HG03135 (cell line): Measurements from ENCODE around the gene PLEKHA8.

Source experiments
- ATAC-seq: cut with Tn5 transposase; IDR thresholded peaks from one replicate; pipeline ENCODE4 v1.9.1; 2021; ENCODE audit warnings: mild to moderate bottlenecking, moderate library complexity; ENCODE audit not compliant: unreplicated experiment

The PLEKHA8 gene

DNA sequence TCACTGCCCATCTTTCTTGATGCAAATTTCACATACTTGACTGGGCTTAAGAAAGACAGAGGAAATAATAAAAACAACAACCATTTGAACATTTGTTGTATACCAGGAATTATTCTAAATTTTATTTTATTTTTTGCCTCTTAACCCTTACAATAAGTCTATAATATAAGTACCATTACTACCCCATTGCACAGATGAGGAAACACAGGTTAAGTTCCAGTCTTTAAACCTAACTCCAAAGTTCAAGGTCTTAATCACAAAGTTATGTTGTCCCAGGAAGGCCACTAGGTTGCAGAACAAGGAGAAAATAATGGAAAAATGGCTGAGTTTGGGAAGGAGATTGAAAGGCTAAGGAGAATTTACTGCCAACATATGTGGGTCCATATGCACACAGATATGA, 5.2 kb upstream of the PLEKHA8 start:
- no peak for ATAC-seq

DNA sequence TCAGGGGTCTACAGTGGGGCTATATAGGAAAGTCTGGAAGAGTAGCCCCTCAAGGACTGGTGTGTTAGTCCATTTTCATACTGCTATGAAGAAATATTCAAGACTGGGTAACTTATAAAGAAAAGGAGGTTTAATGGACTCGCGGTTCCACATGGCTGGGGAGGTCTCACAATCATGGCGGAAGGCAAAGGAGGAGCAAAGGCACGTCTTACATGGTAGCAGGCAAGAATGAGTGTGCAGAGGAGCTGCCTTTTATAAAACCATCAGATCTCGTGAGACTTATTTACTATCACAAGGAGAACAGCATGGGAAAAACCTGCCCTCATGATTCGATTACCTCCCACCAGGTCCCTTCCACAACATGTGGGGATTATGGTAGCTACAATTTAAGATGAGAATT, 4.7 kb upstream of the PLEKHA8 start:
- no peak for ATAC-seq

DNA sequence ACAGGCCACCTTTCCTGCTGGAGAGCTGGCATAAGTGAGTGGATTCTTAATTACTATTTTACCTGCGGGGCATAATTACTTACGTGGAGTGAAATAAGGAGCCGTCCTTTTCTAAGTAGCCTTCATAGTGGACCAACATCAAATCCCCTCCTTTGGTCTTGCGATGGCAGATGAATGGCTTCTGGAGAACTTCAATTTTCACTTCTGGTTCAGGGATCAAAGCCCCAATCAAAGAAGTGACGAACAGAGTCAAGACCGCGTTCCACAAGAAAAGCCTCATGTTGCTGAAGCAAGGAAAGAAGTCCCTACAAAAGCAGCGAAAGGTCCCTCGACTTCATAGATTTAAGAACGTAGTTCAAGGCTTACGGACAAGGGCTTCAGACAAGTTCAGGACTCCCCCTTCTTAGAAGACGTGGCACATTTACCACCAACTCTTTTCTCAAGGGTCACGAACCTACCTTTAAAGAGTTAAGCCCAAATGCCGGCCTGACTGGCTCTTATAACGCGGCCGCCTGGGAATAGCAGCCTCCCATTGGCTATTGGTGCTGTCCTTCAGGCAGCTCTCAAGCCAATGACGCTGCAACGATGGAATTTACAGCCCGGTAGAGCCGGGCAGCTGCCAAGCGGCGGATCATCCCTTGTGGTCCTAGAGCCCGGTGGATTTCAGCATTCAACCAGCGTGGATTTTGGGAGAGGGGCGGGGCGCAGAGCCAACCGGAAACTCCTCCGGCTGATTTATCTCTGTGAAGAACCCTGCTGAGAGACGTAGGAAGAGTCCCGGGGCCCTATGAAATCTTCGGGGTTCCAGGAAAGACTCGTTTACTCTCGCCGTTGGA, 1.8 kb upstream of the PLEKHA8 start, which contains the start of gene FKBP14:
Gene FKBP14 (minus strand): TSS at position 474 of the 836 bp plus-strand sequence. CDS start 194 bp downstream, at position 280.
- peak; percentile 76 for ATAC-seq

DNA sequence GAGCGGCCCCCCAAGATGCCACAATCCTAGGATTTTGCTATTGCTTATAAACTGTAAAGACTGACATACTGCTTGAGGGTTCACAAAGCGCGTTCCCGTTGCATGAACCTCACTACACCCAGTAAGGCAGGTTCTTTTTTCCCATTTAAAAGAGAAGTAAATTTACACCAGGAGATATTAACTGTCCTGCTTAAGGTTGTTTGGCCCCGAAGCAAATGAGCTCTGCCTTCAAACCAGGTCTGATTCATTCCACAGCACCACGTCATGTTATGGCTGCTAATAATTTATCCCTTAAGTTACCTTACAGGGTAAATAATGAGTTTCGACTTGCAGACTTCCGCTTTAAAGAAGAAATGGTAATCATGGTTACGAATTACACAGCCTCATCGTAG, 1.2 kb upstream of the PLEKHA8 start:
- ATAC-seq: peak; percentile 29

DNA sequence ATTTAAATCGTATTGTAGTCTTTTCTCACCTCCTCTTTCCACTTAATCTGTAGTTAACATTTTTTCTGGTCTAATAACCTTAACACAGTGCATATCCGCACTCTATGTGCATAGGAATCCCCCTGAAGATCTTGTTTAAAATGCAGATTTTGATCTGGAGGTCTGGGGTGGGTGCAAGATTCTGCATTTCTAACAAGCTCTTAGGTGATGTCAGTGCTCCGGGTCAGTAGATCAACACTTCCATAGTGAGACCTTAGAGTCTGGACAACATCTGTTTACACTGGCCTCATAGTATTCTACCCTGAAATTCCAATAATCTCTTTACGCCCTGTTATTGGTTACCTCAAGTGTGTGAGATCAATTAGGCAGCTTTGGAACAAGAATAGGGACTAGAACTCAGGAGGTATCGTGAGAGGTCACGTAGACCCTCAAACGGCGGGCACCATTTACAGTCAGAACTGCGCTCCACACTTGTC, 434 bp upstream of the PLEKHA8 start:
- ATAC-seq: peak; percentile 1

GRCh38 chr7:30028749-30029635, 780 bp downstream of the PLEKHA8 start:
- ATAC-seq: peak; percentile 22

DNA sequence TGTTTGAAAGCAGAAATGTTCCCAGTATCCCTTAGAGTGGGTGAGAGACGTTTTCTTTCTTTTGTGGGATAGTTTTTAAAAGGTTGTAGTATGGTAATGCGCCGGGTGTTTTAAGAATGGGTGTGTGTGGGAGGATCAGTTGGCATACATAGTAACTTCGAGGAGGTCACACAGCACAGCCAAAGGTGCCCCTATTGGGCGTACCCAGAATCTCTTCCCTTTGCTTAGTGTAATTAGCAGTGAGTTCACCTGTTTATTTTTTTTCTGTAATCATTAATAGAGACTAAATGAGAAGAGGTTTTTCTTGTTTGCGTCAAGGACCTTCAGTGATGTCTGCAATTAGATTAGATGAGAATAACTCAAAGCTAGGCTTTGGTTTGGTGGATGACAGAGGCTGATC, 1.5 kb downstream of the PLEKHA8 start:
- ATAC-seq: no peak

DNA sequence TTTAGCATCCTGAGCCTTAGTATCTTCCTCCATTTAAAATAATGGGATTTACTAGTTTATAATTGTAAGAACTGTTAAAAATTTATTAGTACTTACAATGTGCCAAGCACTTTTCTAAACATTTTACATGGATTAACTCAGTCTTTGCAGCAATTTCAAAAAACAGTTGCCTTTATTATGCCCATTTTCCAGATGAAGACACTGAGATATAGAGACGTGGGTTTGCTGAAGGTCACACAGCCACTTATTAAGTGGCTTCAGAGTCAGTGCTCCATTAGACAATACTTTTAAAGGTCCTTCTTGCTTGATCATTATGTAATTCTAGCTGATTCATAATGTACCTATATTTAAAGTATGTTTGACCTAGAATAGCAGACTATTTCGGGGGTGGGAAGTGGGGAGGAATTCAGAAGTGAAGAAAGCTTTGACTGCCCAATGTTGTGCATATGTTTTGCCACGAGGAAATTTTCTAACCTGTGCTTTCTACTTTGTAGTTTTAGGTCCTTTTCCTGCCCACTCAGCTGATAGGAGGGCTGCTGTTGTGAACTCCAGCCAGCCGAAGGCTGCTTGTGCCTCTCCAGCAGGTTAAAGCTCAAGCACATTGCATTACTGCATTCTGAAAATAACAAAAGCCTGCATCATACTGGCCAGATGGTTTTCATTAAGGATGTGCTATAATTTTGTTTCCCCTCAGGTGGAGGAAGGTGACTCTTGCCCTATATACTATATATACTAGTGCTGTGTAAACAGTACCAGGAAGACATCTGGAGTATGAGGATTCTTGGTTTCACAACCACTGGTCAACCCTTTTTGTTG, 4.3 kb downstream of the PLEKHA8 start:
- no peak for ATAC-seq

DNA sequence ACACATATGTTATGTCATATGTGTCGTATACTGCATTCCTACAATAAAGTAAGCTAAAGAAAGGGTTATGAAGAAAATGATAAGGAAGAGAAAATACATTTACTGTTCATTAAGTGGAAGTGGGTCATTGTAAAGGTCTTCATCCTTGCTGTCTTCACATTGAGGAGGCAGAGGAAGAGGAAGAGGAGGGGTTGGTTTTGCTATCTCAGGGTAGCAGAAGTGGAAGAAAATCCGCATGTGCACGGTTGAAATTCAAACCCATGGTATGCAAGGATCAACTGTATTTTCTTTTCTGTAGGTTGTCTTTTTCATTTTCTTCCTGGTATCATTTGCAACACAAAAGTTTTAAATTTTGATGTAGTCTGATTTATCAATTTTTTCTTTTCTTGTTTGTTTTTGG, 6.3 kb downstream of the PLEKHA8 start:
- ATAC-seq: no peak

DNA sequence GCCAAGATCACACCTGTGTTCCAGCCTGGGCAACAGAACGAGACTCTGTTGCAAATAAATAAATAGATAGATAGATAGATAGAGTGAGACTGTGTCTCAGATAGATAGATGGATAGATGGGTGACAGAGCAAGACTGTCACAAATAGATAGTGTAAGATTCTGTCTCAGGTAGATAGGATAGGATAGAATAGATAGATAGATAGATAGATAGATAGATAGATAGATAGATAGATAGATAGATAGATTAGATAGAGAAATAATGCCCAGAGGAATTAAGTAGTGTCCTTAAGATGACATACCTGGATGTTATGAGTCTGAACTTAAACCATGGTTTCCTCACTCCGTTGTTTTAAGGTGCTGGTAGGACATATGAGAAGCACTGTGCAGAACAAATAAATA, 8.0 kb downstream of the PLEKHA8 start:
- no peak for ATAC-seq

DNA sequence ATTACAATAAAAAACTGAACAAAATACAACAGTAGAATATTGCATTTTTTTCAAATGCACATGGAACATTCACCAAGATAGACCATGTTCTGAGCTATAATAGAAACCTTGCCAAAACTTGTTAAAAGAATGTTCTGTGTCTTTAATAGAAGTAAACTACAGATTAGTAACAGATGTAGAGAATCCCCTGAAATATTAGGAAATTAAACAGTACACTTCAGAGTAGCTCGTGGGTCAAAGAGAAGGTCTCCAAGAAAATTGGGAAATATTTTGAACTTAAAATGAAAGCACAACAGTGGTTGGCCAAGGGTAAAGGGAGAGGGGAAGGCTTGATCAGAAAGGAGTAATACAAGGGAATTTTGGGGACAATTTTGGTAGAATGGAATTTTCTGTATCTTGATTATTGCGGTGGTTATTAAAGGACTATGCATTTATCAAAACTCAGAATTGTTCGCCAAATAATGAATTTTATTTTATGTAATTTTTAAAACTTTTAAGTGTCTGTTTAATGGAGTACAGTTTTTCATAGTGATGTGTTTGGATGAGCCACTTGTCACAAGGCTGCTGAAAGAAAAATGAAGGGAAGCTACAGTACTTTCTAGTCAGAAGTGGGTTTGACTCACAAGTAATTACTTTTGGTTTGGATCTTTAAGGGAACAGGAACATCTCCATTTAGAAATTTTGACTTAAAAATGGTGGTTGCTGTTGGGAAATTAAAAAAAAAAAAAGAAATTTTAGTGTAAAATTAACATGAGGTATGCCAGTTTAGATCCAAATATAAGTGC, 10.2 kb downstream of the PLEKHA8 start:
- no peak for ATAC-seq

GRCh38 chr7:30040938-30041337, 12.7 kb downstream of the PLEKHA8 start:
- ATAC-seq: no peak

GRCh38 chr7:30041526-30042269, 13.5 kb downstream of the PLEKHA8 start:
- no peak for ATAC-seq

DNA sequence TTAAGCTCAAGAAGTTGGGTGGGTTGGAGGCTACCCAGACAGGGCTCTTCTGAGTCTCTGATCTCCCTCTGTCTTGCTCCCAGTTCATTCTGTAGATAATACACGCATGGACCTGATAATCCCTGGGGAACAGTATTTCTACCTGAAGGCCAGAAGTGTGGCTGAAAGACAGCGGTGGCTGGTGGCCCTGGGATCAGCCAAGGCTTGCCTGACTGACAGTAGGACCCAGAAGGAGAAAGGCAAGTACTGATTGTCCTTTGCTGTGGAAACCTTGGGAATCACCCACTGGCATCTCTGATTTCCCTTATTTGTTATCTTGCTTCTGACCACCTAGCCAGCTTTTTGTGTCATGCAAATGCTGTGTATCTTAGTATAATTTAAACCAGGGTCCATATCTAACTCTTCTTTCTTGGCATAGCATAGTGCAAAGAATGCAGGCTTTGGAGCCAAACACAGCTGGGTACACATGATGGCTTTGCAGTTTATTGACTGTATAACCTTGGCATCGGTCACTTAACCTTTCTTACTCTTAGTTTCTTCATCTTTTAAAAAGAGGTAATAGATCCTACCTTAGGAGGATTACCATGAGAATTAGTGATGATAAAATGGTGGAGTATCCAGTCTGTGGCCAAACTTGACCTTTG, 18.0 kb downstream of the PLEKHA8 start:
- ATAC-seq: no peak

GRCh38 chr7:30047124-30047523, 18.9 kb downstream of the PLEKHA8 start:
- no peak for ATAC-seq

DNA sequence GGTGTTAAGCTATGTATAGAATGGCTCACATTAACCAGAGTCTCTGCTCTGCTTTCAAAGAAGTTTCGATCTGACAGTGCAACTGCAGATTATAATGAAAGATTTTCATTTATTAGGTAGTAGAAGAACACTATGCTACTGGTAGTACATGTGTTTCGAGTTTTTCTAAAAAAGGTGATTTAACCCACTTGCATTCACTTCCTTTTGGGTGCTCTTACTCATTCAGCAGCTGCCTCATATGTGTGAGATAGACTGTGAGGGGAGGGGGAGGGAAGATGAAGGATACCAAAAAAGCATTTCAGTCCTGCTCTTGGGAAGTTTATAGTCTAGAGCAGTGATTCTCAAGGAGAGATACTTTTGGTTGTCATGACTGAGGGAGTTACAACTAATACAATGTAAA, 20.4 kb downstream of the PLEKHA8 start:
- ATAC-seq: no peak

DNA sequence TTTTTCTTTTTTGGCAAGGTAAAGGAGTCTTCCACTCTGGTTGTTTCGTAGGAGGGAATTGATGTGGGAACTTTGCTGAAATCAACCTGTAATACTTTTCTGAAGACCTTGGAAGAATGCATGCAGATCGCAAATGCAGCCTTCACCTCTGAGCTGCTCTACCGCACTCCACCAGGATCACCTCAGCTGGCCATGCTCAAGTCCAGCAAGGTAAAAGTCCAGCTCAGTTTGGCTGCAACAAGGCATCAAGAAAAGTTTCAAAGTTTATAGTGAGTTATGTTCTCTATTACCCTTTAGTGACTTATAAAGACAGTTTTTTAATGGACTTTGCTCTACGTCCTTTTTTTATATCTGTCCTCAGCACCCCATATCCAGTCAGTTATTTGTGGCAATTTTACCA, 21.0 kb downstream of the PLEKHA8 start:
- ATAC-seq: no peak

DNA sequence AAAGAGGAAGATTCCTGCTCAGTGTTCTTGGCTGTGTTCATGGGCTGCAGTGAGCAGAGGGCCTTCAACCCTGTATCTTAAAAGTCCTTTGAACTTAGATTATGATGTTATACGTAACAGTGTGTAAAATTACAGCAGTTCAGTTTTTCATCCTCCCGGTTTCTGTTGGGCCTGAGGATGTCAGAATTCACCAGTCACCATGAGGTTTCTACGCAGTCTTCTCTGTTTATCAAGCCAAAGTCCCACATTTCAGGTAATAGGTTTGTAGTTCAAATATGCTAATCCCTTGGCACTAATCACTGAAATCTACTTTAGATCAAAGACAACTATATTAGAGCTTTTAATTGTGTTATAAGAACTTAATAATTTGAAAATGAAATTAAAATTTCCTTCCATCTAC, 24.9 kb downstream of the PLEKHA8 start:
- ATAC-seq: no peak

GRCh38 chr7:30057741-30058140, 29.5 kb downstream of the PLEKHA8 start:
- no peak for ATAC-seq
